Naive thymus-derived CD4-positive, alpha-beta T cell (primary cell): ENCODE data around the gene APOC1. TPM values are rescaled to one million over a fixed set of nuclear protein-coding genes. Genes with fewer than 3 reads are reported as not detected.
"Not testable (repeated sequence)": the region's sequence is repeated elsewhere in the genome, so short reads cannot be mapped to it uniquely, and the experiment has no call there.

Source experiments
- ATAC-seq: fragments of 150-1000 bp; cut with Tn5 transposase; 2 replicates; pipeline ENCODE4 v1.10.0; 2021; ENCODE audit warnings: mild to moderate bottlenecking, moderate library complexity
- CTCF ChIA-PET: fragments of 350-600 bp; sonication (Branson Sonifier 250); formaldehyde crosslinking; loops from one replicate; lab custom pipeline; 2021; ENCODE audit warnings: antibody characterized with exemption; lab: Charles Lee
- POLR2A ChIA-PET: fragments of 350-600 bp; sonication (Branson Sonifier 250); formaldehyde crosslinking; loops from one replicate; lab custom pipeline; 2021; ENCODE audit warnings: antibody characterized with exemption, inconsistent platforms; lab: Charles Lee
- DNase-seq, 9 donors: peaks; one replicate each; pipeline versions ENCODE4 v3.0.0 to v3.0.0-alpha.2; 2020 to 2022; ENCODE audit warnings: mixed read lengths in 1 of 9
- H3K27ac ChIP-seq: one replicate; pipeline ENCODE4 v1.7.0; 2013; ENCODE audit warnings: mild to moderate bottlenecking, low read depth, low read length, moderate library complexity
- H3K27me3 ChIP-seq, 2 donors: one replicate each; pipeline ENCODE4 v1.7.0; 2013; ENCODE audit warnings: low read length in 2 of 2, mild to moderate bottlenecking in 2 of 2, moderate library complexity in 2 of 2; ENCODE audit not compliant: control insufficient read depth in 2 of 2, insufficient read depth in 2 of 2
- H3K36me3 ChIP-seq, 3 experiments: 1 replicate in 2 of 3; 2 replicates in 1 of 3; pipeline ENCODE4 v1.7.0; 2013; ENCODE audit warnings: low read length in 3 of 3, mild to moderate bottlenecking in 3 of 3, moderate library complexity in 1 of 3; ENCODE audit not compliant: insufficient read depth in 3 of 3, control insufficient read depth in 2 of 3
- H3K4me1 ChIP-seq, 2 donors: one replicate each; pipeline ENCODE4 v1.7.0; 2013; ENCODE audit warnings: low read length in 2 of 2, mild to moderate bottlenecking in 2 of 2, moderate library complexity in 1 of 2; ENCODE audit not compliant: control insufficient read depth in 2 of 2, insufficient read depth in 2 of 2
- H3K4me3 ChIP-seq: 2 replicates; pipeline ENCODE4 v1.7.0; 2013; ENCODE audit warnings: mild to moderate bottlenecking, low read length
- H3K9me3 ChIP-seq, 3 experiments: 1 replicate in 2 of 3; 2 replicates in 1 of 3; pipeline ENCODE4 v1.7.0; 2013; ENCODE audit warnings: low read length in 3 of 3; ENCODE audit not compliant: control insufficient read depth in 2 of 3
- H3K27ac Mint-ChIP-seq, 9 donors: one replicate each; pipeline ENCODE4 v1.8.0; 2020 to 2022; ENCODE audit warnings: mixed read lengths in 9 of 9, mild to moderate bottlenecking in 8 of 9, moderate library complexity in 5 of 9, inconsistent platforms in 2 of 9
- H3K27me3 Mint-ChIP-seq, 5 donors: one replicate each; pipeline ENCODE4 v1.8.0; 2021 to 2022; ENCODE audit warnings: mixed read lengths in 5 of 5, mild to moderate bottlenecking in 1 of 5
- H3K36me3 Mint-ChIP-seq, 5 donors: one replicate each; pipeline ENCODE4 v1.8.0; 2020 to 2022; ENCODE audit warnings: mixed read lengths in 5 of 5, mild to moderate bottlenecking in 3 of 5, inconsistent platforms in 1 of 5
- H3K4me1 Mint-ChIP-seq, 7 donors: one replicate each; pipeline ENCODE4 v1.8.0; 2020 to 2022; ENCODE audit warnings: mixed read lengths in 7 of 7, mild to moderate bottlenecking in 3 of 7, inconsistent platforms in 1 of 7
- H3K4me3 Mint-ChIP-seq, 10 donors: one replicate each; pipeline ENCODE4 v1.8.0; 2020 to 2022; ENCODE audit warnings: mild to moderate bottlenecking in 10 of 10, mixed read lengths in 10 of 10, moderate library complexity in 6 of 10, inconsistent platforms in 2 of 10
- H3K9me3 Mint-ChIP-seq, 11 donors: one replicate each; pipeline ENCODE4 v1.8.0; 2020 to 2022; ENCODE audit warnings: mixed read lengths in 11 of 11, mild to moderate bottlenecking in 4 of 11, inconsistent platforms in 1 of 11, moderate library complexity in 1 of 11
- intact Hi-C, 2 donors: fragments of 100-400 bp; cut with micrococcal nuclease; formaldehyde crosslinking; loops; one replicate each; pipeline ENCODE4 v1.15.1; 2023
- polyA plus RNA-seq, 2 donors: library from polyadenylated mRNA; unstranded; fragments of 300-500 nt; fragmentation: Illumina TruSeq; gene quantifications; one replicate each; pipeline ENCODE4 v1.2.3, GENCODE V29; 2021
- total RNA-seq, 6 experiments: library from RNA in 5 of 6; stranded (reverse) in 5 of 6; gene quantifications; 1 replicate in 5 of 6; 2 replicates in 1 of 6; pipeline ENCODE4 v1.2.3 and lab custom pipeline; 2021 to 2026

The APOC1 gene
- total and polyA plus RNA-seq, 7 experiments from 2014 or later: 1.7 to 5.2 TPM; not detected in 5

DNA sequence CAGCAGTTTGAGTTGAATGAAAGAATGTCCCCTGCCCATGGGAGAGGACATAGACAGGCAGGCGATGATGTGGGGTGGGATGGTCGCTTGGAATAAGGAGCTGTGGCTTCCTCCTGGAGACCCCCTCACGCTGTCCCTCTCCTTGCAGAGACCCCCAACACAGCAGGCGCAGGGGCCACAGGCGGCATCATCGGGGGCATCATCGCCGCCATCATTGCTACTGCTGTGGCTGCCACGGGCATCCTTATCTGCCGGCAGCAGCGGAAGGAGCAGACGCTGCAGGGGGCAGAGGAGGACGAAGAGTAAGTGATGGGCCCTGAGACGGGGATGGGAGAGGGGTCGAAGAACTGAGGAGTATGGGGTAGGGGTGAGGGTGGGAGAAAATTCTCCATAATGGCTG is 32.3 kb upstream of the APOC1 start:
- peaks cover 0 to 8% (median 0%) of the 10 kb centered on the region in 5 donors for H3K27me3 Mint-ChIP-seq
- no peaks in the 10 kb centered on the region for H3K9me3 Mint-ChIP-seq
- no peaks in the 10 kb centered on the region for H3K36me3 ChIP-seq
- H3K4me1 Mint-ChIP-seq: peaks cover 0 to 4% (median 3%) of the 10 kb centered on the region in 7 donors
- H3K4me1 ChIP-seq: no peaks in the 10 kb centered on the region
- ChIA-PET CTCF (interaction anchor here (0.6 kb wide), 1 partner anchor 40 kb away, joined by 3 read pairs; no protein-coding TSS in a partner anchor), POLR2A (no interaction called here)
- ATAC-seq: no peak
- no peak for DNase-seq
- H3K9me3 ChIP-seq: no peaks in the 10 kb centered on the region
- H3K27ac Mint-ChIP-seq: no peak overlapping the region
- H3K27me3 ChIP-seq: no peaks in the 10 kb centered on the region
- no peaks in the 10 kb centered on the region for H3K36me3 Mint-ChIP-seq
- no peak overlapping the region for H3K4me3 ChIP-seq
- H3K4me3 Mint-ChIP-seq: peak overlapping the region in 1 of 10 donors; percentile 18
- intact Hi-C loops: no loop called here
- H3K27ac ChIP-seq: no peak overlapping the region

DNA sequence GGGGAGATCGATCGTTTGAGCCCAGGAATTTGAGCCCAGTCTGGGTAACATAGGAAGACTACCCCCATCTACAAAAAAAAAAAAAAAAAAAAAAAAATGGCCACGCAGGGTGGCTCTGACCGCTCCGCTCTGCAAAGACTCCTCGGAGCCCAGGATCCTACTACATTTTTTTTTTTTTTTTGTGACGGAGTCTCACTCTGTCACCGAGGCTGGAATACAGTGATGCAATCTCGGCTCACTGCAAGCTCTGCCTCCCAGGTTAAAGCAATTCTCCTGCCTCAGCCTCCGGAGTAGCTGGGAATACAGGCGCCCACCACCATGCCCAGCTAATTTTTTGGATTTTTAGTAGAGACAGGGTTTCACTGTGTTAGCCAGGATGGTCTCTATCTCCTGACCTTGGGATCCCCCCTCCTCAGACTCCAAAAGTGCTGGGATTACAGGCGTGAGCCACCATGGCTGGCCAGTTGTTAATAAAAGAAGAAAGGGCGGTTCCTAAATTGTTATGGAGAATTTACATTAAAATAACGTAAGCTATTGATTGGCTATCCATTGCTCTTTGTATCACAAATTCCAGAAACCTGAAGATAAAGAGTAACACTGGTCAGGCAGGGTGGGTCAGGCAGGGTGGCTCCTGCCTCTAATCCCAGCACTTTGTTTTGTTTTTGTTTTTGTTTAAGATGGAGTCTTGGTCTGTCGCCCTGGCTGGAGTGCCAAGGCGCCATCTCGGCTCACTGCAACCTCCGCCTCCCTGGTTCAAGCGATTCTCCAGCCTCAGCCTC is 31.6 kb upstream of the APOC1 start:
- H3K4me1 ChIP-seq, H3K4me1 Mint-ChIP-seq, H3K36me3 ChIP-seq, H3K27ac ChIP-seq, H3K36me3 Mint-ChIP-seq, intact Hi-C loops, H3K4me3 ChIP-seq, H3K27me3 ChIP-seq, H3K27me3 Mint-ChIP-seq, POLR2A ChIA-PET, H3K4me3 Mint-ChIP-seq, H3K9me3 Mint-ChIP-seq, ATAC-seq, H3K27ac Mint-ChIP-seq, H3K9me3 ChIP-seq, DNase-seq: not testable (repeated sequence)
- CTCF ChIA-PET: interaction anchor here (0.6 kb wide), 1 partner anchor 41 kb away, joined by 3 read pairs; no protein-coding TSS in a partner anchor

DNA sequence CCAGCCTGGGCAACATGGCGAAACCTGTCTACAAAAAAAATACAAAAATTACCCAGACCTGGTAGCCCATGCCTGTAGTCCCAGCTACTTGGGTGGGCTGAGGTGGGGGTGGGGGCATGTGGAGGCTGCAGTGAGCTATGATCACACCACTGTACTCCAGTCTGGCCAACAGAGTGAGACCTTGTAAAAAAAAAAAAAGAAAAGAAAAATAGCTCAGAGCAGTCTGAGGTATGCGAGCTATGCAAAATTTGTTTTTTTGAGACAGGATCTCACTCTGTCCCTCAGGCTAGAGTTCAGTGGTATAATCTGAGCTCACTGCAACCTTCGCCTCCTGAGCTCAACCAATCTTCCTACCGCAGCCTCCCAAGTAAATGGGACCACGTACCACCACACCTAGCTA is 30.5 kb upstream of the APOC1 start:
- H3K4me1 ChIP-seq: no peaks in the 10 kb centered on the region
- no peaks in the 10 kb centered on the region for H3K36me3 ChIP-seq
- H3K27ac Mint-ChIP-seq: no peak overlapping the region
- no peaks in the 10 kb centered on the region for H3K27me3 ChIP-seq
- peaks cover 0 to 5% (median 1%) of the 10 kb centered on the region in 7 donors for H3K4me1 Mint-ChIP-seq
- H3K27me3 Mint-ChIP-seq: peaks cover 0 to 8% (median 0%) of the 10 kb centered on the region in 5 donors
- intact Hi-C loops: no loop called here
- POLR2A ChIA-PET: interaction anchor here (0.6 kb wide), 1 partner anchor 27 kb away, joined by 3 read pairs; no protein-coding TSS in a partner anchor
- no peaks in the 10 kb centered on the region for H3K9me3 Mint-ChIP-seq
- H3K4me3 Mint-ChIP-seq: no peak overlapping the region
- CTCF ChIA-PET: interaction anchor here (0.5 to 1.6 kb wide), 4 partner anchors 12 to 382 kb away, joined by 3 to 8 read pairs (median 4); no protein-coding TSS in a partner anchor
- H3K27ac ChIP-seq: no peak overlapping the region
- no peak overlapping the region for H3K4me3 ChIP-seq
- no peaks in the 10 kb centered on the region for H3K36me3 Mint-ChIP-seq
- no peaks in the 10 kb centered on the region for H3K9me3 ChIP-seq
- ATAC-seq: no peak
- no peak for DNase-seq

- Mint-ChIP-seq H3K36me3 (no peaks in the 10 kb centered on the region), H3K27ac (peak overlapping the region in 2 of 9 donors; percentile 23 to 28), H3K4me3 (peak overlapping the region in 1 of 10 donors; percentile 32), H3K9me3 (peaks cover 0 to 2% (median 0%) of the 10 kb centered on the region in 11 donors), H3K4me1 (peaks cover 3 to 9% (median 6%) of the 10 kb centered on the region in 7 donors), H3K27me3 (peaks cover 0 to 8% (median 0%) of the 10 kb centered on the region in 5 donors)
- Histone ChIP-seq H3K4me1 (peaks cover under 1 to 2% of the 10 kb centered on the region in 2 donors), H3K4me3 (no peak overlapping the region), H3K27ac (no peak overlapping the region), H3K36me3 (no peaks in the 10 kb centered on the region), H3K27me3 (no peaks in the 10 kb centered on the region), H3K9me3 (no peaks in the 10 kb centered on the region)
- intact Hi-C loops: no loop called here
- CTCF ChIA-PET: interaction anchor here (0.5 to 1.6 kb wide), 3 partner anchors 13 to 347 kb away, joined by 3 to 5 read pairs (median 3); no protein-coding TSS in a partner anchor
- POLR2A ChIA-PET: no interaction called here
- DNase-seq (no peak), ATAC-seq (no peak)
Measured at GRCh38 chr19:44884566-44884965, 29.8 kb upstream of the APOC1 start.

GRCh38 chr19:44886141-44886540 is 28.3 kb upstream of the APOC1 start:
- H3K4me1 Mint-ChIP-seq: peaks cover 6 to 20% (median 13%) of the 10 kb centered on the region in 7 donors
- CTCF ChIA-PET: no interaction called here

DNA sequence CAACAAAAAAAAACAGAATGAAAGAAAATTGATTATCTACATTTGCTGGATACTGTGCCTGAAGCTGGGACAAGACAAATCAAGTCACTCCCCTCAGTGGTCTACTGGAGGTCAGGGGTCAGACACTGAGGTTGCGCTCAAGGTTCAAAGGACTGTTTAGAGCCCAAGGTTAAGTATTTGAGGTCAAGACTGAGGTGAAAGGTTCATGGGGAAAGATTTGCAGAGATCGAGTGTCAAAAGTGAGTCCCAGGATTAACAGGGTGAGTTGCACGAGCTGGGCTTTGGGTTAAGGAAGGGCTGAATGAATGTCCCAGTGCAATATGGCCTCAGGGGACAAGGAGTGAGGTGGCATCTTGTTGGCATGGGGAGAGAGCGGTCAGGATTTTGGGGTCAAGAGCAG is 26.8 kb upstream of the APOC1 start:
- Mint-ChIP-seq H3K36me3 (peaks cover 0 to 8% (median 0%) of the 10 kb centered on the region in 5 donors), H3K27me3 (peaks cover 0 to 3% (median 0%) of the 10 kb centered on the region in 5 donors), H3K9me3 (peaks cover 0 to 5% (median 0%) of the 10 kb centered on the region in 11 donors), H3K4me1 (peaks cover 16 to 33% (median 25%) of the 10 kb centered on the region in 7 donors), H3K4me3 (peak overlapping the region in 1 of 10 donors; percentile 10), H3K27ac (peak overlapping the region in 2 of 9 donors; percentile 43 to 85)
- intact Hi-C loops: no loop called here
- no peak overlapping the region for H3K27ac ChIP-seq
- ChIA-PET POLR2A (no interaction called here), CTCF (no interaction called here)
- DNase-seq (no peak), ATAC-seq (no peak)
- H3K4me3 ChIP-seq: no peak overlapping the region
- peaks cover 10 to 20% of the 10 kb centered on the region in 2 donors for H3K4me1 ChIP-seq
- H3K36me3 ChIP-seq: peaks cover 0 to 5% (median 0%) of the 10 kb centered on the region in 3 experiments
- H3K27me3 ChIP-seq: no peaks in the 10 kb centered on the region
- no peaks in the 10 kb centered on the region for H3K9me3 ChIP-seq

More at GRCh38 chr19:44886141-44886540, 28.3 kb upstream of the APOC1 start:
- Histone ChIP-seq H3K4me1 (peaks cover 7 to 8% of the 10 kb centered on the region in 2 donors), H3K36me3 (no peaks in the 10 kb centered on the region), H3K4me3 (no peak overlapping the region), H3K27ac (no peak overlapping the region), H3K9me3 (no peaks in the 10 kb centered on the region), H3K27me3 (no peaks in the 10 kb centered on the region)
- intact Hi-C loops: no loop called here
- Mint-ChIP-seq H3K9me3 (peaks cover 0 to 5% (median 0%) of the 10 kb centered on the region in 11 donors), H3K4me3 (no peak overlapping the region), H3K36me3 (peaks cover 0 to 4% (median 0%) of the 10 kb centered on the region in 5 donors), H3K27ac (no peak overlapping the region), H3K27me3 (peaks cover 0 to 8% (median 0%) of the 10 kb centered on the region in 5 donors)
- DNase-seq: no peak
- POLR2A ChIA-PET: no interaction called here
- ATAC-seq: no peak
